ENCODE measurements around the gene UBE2G2.

The UBE2G2 gene

GRCh38 chr21:44727757-44728156, 73.9 kb downstream of the UBE2G2 start:
- no peak for DNase-seq (ENCODE audit: low read depth in 2 of 2)

GRCh38 chr21:44727321-44727720, 74.3 kb downstream of the UBE2G2 start:
- no peak for DNase-seq (ENCODE audit: low read depth in 2 of 2)

DNA sequence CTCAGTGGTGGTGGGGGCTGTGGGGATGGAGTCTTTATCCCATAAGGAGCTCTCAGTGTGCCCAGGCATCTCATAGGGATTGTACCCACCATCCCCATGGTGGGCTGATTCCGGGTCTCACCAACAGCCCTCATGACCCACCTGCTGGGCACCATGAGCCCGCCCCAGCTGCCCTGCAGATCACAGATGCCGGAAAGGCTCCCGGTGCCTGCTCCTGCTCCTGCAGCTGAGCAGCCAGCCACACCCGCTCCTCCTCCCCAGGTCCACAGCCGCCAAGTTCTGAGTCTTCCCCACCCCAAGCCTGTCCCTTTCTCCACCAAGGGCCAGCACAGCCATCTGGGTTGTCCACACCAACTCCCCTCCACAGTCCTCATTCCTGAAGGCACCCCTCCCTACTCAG, 74.8 kb downstream of the UBE2G2 start:
- no peak for DNase-seq (ENCODE audit: low read depth in 2 of 2)

GRCh38 chr21:44724926-44725325, 76.7 kb downstream of the UBE2G2 start:
- no peak for DNase-seq (ENCODE audit: low read depth in 2 of 2)

GRCh38 chr21:44724196-44724595, 77.4 kb downstream of the UBE2G2 start:
- no peak for DNase-seq (ENCODE audit: low read depth in 2 of 2)

DNA sequence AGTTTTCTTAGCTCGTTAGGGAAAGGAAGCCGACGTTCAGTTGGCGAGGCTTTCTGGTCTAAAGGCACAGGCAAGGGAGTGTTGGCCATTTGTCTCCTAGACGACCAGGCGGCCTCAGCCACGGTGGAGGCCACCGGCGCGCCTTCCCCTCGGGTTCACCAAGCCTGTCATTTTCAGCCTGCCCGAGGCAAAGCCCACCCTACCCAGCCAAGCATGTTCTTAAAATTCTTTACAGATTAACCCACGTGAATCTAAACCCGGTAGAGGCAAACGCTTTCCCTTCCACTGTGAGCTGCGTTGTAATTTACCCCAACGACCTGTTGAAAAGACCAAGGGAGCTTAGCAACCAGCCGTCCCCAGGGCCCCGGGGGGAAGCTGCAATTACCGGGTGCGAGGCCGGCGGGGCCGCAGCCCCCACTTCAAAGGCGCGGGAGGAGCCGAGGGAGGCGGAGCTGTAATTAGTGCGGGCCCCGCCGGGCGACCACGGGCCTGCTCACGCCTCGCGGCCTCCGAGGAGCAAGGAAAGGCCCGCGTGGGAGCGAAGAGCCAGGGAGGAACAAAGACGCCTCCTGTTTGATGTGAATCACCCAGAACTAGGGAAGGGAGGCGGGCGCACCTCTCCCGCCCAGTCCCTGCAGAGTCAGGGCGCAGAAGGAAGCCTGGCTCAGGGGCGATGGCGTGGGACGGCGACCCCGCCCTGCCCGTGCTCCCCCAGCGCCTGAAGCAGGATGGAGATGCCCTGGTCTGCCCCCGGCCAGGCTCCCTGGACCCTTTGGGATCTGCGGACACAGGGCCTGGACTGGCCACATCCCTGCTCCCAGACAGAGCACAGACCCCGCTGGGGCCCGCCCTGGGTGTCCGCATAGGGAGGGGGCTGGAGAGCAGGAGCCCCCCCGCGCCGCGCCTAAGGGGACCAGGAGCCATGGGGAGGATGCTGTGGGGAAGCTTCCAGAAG, 78.2 kb downstream of the UBE2G2 start:
- DNase-seq (ENCODE audit: low read depth in 2 of 2), result no peak

GRCh38 chr21:44722731-44723130, 78.9 kb downstream of the UBE2G2 start:
- DNase-seq (ENCODE audit: low read depth in 2 of 2), result no peak

DNA sequence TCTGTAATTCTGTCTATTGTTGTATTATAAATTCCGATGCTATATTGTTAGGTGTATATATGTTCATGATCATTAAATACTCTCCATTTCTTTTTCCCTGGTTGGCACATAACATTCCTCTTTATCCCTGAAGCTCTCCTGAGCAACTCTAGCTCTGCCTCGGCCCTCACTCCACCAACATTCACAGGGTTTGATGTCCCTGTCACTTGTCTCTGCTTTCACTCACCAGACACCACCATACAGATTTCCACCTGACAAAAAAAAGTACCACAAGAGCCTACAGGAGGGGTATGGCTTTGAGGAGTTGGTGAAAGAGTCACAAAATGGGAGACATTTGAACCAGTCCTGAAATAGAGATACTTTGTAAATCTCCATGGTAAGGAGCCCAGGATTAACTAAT, 81.5 kb downstream of the UBE2G2 start:
- DNase-seq (ENCODE audit: low read depth in 2 of 2), result no peak
